Hypothalamus (tissue), 51 donors: Measurements from ENCODE around the gene SOX12.
"Not testable (repeated sequence)": the region's sequence is repeated elsewhere in the genome, so short reads cannot be mapped to it uniquely, and the experiment has no call there.

Experiments
- DNase-seq, 51 donors: peaks; one replicate each; lab custom pipeline; 2025; lab: John Stamatoyannopoulos, UW

The SOX12 gene

DNA sequence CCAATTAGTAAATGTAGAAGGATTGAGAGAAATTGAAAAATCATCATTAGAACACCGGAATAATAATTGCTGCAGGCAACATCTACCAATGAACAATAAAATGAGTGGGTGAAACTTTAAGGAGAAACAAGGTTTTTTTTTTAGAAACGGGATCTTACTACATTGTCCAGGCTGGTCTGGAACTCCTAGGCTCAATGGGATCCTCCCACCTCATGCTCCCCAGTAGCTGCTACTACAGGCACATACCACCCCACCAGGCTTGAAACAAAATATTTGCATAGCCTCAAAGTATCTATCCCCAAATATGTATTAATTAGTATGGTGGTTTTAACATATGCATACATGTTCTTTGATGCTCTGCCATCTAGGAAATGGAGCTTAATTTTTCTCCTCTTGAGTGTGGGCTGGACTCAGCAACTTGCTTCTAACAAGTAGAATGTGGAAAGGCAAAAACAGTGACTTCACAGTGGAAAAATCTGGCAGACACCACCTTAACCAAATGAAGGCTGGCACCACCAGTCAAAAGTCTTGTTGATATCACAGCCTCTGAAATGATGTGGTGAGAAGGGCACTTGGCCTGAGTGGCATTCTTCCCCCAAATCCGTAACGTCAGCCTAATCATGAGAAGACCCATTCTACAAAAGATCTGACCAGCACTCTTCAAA is 33.7 kb downstream of the SOX12 start:
- no peak for DNase-seq

GRCh38 chr20:361561-361960 is 36.2 kb downstream of the SOX12 start:
- no peak for DNase-seq

DNA sequence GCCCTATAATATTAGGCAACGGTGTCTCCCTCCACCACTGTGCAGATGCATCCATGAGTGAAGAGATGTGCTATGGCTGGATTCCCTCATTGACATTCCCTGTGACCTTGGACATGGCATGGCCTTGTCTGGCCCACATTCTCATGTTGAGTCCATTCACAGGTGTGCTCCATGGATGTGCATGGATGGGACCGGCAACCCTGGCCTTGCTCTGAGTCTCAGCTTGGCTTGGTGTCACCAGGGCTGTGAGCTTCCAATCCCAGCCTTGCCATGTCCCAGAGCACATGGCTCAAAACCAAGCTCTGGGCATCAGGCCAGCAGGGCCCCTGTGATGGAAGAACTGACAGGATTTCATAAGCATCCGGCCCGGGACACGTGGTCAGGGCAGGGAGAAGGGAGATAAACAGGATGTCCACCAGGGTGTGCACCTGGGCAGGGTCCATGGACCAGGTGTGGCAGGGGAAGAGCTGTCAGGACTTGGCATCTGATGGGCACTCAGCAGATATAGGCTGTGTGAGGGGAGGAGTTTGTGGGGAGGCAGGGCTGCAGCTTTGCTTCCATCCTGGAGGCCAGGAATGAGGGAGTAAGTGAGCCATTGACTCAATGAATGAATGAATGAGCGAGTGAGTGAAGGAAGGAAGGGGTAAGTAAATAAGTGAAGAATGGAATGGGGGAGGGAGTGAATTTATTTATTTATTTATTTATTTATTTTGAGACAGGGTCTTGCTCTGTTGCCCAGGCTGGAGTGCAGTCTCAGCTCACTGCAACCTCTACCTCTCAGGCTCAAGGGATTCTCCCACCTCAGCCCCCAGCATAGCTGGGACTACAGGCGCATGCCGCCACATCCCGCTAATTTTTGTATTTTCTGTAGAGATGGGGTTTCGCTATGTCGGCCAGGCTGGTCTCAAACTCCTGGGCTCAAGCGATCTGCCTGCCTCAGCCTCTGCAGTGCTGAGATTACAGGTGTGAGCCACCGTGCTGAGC is 37.2 kb downstream of the SOX12 start:
- peak in 42 of 51 donors; percentile 1 to 77 (median 48) for DNase-seq

DNA sequence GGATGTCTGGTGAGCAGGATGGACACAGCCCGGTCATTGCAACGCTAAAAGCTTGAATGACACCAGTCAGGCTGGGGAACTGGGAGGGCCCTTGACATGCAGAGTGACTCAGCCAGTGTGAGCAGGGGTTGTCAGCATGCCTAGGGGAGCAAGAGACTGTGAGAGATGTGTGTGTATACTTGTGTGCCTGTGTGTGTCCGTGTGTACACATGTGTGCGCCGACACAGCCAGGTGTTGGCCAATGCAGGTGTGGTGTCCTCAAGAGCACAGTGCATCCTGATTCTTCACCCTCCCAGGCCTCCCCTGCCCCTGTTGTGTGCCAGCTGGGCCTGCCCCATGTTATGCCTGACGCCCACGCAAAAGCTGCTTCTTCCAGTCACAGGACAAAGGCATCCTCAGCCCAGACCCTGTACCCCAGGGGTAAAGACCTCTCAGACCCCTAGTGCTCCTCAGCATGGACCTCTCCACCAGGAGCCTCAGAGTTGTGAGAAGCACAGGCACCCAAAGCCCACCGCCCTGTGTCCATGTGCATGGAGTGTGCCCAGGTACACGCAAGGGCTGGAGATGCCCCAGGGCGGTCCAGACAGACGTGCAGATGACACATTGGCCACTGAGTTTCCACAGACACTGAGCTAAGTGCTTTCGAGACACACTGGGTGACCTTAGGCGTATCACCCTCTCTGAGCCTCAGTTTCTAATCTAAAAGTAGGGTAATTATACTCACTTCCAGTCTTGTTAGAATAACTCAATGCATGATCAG is 38.1 kb downstream of the SOX12 start:
- DNase-seq, result no peak

- no peak for DNase-seq
Measured at GRCh38 chr20:364905-365794, 39.8 kb downstream of the SOX12 start.

DNA sequence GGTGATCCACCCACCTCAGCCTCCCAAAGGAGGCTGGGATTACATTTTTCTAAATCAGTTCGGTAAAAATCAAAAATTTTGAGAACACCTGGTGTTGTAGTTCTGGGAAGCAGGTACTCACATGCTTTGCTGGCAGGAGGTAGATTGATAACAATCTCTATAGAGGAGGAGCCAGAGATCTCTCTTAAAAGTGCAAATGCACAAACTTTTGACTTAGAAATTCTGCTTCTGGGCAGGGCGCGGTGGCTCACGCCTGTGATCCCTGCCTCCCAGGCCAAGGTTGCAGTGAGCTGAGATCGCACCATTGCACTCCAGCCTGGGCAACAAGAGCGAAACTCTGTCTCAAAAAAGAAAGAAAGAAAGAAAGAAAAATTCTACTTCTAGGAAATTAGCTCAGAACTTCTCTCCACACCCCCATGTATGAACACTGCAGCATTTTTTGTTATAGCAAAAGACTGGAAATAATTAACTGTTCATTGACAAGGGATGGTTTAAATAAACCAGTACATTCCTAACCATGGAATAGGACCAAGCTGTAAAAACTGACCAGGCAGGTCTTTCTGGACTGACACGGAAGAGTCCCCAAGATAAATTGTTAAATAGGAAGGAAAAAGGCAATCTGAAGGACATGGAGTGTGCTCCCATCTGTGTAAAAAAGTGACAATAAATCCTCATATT is 40.8 kb downstream of the SOX12 start:
- no peak for DNase-seq

- no peak for DNase-seq
Measured at GRCh38 chr20:366719-367485, 41.5 kb downstream of the SOX12 start.

GRCh38 chr20:367486-367887 is 42.1 kb downstream of the SOX12 start:
- DNase-seq, result no peak

DNA sequence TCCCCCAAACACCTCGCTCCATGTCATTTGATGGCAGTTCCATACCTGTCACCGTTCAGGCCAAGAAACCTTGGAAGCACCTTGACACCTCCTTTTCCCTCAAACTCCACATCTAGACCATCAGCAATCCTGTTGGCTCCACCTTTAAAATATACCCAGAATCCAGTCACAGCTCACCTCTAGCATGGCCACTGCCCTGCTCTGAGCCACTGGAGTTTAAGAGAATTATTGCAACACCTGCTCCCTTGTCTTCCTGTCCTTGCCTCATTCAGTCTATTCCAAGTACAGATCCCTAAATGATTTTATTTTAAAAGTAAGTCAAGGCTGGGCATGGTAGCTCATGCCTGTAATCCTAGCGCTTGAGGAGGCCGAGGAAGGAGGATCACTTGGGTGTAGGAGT is 43.6 kb downstream of the SOX12 start:
- DNase-seq, result no peak

- no peak for DNase-seq
Measured at GRCh38 chr20:370151-370600, 44.8 kb downstream of the SOX12 start.

- DNase-seq, result no peak
Measured at GRCh38 chr20:370977-371754, 45.8 kb downstream of the SOX12 start.

DNA sequence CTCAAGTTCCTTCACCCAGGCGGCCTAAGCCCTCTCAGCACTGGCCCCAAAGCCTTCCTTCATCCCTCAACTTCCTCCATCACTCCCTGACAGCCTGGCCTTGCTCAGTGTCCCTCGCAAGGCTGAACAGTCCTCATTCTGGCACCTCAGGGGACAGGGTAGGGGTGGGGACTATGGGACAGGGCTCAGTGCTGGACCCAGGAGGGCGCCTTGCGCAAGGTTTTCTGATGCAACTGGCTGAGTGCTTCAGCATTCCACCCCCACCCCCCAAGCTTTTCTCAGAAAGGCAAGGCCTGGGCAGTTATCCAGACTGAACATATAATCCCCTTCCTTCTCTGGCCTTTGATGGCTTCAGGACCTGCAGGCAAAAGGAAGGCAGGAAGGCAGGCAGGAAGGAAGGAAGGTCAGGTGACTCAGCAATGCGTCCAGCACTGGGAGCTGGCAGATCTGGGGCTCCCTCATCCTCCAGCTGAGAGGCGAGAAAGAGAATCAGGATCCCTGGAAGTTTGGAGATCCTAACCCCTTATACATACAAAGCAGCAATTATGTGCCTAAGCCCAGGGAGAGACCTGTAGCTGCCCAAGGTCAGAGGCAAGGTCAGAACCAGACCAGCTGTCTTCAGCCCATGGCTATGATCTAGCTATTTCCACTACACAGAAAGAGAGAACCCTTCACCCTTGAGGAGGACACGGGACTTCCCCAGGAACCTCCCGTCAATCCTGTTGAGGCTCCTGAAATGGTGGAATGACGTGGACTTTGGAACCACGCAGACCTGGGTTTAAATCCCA is 46.6 kb downstream of the SOX12 start:
- peak in 7 of 51 donors; percentile 5 to 62 (median 16) for DNase-seq

- not testable (repeated sequence) for DNase-seq
Measured at GRCh38 chr20:372543-373082, 47.3 kb downstream of the SOX12 start.

DNA sequence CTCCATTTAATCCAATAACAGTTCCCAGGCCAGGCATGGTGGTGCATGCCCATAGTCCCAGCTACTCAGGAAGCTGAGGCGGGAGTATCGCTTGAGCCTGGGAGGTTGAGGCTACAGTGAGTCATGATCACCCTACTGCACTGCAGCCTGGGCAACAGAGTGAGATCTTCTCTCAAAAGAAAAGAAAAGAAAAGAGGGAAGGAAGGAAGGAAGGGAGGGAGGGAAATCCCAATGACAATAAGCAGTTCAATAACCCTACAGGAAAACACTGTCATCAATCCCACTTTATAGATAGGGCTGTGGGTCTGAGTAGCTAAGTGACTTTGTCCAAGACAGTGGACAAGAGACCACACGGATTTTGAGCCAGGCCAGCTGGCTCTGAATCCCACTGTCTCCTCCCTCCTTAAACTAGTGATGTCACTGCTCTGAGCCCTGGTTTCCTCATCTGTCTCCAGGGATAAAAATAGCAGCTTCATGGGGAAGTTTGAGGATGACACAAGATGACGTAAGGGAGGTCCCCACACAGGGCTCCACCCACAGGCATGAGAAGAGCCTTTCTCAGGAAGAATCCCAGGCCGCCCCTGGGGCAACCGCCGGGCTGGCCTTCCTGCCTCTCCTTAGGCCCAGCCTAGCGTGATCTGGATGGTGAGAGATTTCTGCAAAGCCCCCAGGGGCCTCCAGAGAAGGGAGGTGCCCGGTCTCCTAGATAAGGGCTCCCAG is 48.0 kb downstream of the SOX12 start:
- DNase-seq, result no peak

DNA sequence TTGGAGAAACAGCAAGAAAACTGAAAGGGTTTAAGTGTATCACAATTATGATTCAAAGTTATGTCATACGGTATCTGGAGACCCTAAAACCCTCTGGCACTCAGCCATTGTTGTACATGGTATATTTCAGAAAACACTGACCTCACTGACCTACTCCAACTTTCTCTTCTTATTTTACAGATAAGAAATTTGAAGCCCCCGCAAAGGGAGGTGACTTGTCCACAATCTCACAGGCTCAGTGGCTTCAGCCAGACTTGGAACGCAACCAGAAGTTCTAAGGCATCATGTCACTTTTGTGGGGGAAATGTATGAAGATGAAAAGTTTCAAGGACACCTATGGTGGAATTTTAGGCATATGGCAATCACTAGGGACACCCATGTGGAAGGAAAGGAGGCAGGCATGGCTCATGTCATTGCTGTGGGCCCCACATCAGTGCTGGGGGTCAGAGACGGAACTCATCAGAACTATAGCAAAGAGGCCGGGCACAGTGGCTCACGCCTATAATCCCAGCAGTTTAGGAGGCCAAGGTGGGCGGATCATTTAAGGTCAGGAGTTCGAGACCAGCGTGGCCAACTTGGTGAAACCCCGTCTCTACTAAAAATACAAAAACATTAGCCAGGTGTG is 50.0 kb downstream of the SOX12 start:
- DNase-seq, result no peak

DNA sequence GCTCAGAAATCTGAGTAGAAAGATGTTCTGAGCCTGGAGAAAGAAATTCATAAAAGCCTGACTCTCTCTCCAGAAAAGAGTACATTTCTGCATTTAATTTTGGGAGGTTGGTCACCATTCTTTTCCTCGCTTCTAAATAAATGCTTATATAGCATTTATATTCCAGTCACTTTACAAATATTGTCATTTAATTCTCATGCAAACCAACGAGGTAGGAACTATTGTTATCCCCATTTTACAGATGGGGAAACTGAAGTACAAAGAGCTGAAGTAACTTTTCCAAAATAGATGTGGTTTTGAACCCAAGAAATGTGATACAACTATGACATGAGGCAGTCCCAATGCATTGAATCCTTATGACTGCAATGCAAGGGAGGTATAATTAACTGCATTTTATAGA is 50.7 kb downstream of the SOX12 start:
- no peak for DNase-seq
